Astrocyte (in vitro differentiated cells and primary cell): Measurements from ENCODE around the gene UBE2N. TPM values are rescaled to one million over a fixed set of nuclear protein-coding genes. Genes with fewer than 3 reads are reported as not detected.

Experiments
- DNase-seq: peaks from one replicate; pipeline ENCODE4 v3.0.0-alpha.2; 2010; ENCODE audit warnings: low read depth
- FAIRE-seq: peaks from 2 replicates; lab custom pipeline; 2011; peaks lifted over from hg19 to GRCh38; lab: Jason Lieb, UNC
- H2AFZ ChIP-seq: 2 replicates; pipeline ENCODE4 v1.6.0; 2012; ENCODE audit warnings: low read depth, low read length, inconsistent platforms
- H3K27ac ChIP-seq: 2 replicates; pipeline ENCODE4 v1.5.1; 2011; ENCODE audit warnings: low read depth, low read length, inconsistent platforms
- H3K27me3 ChIP-seq: 2 replicates; pipeline ENCODE4 v1.6.0; 2011; ENCODE audit warnings: low read length, inconsistent platforms; ENCODE audit not compliant: insufficient read depth
- H3K36me3 ChIP-seq: 2 replicates; pipeline ENCODE4 v1.5.1; 2011; ENCODE audit warnings: low read length, inconsistent platforms; ENCODE audit not compliant: insufficient read depth
- H3K4me1 ChIP-seq: 2 replicates; pipeline ENCODE4 v1.5.1; 2011; ENCODE audit warnings: low read length, inconsistent platforms; ENCODE audit not compliant: insufficient read depth
- H3K4me2 ChIP-seq: 2 replicates; pipeline ENCODE4 v1.6.0; 2012; ENCODE audit warnings: low read length, inconsistent platforms
- H3K4me3 ChIP-seq: 2 replicates; pipeline ENCODE4 v1.5.1; 2011; ENCODE audit warnings: low read depth, mild to moderate bottlenecking, low read length, inconsistent platforms; ENCODE audit not compliant: insufficient read depth
- H3K79me2 ChIP-seq: 2 replicates; pipeline ENCODE4 v1.6.0; 2012; ENCODE audit warnings: mild to moderate bottlenecking, low read length, inconsistent platforms; ENCODE audit not compliant: insufficient read depth
- H3K9ac ChIP-seq: 2 replicates; pipeline ENCODE4 v1.6.0; 2012; ENCODE audit warnings: mild to moderate bottlenecking, low read length, inconsistent platforms
- H3K9me3 ChIP-seq: 2 replicates; pipeline ENCODE4 v1.5.1; 2012; ENCODE audit warnings: low read depth, mild to moderate bottlenecking, low read length, inconsistent platforms; ENCODE audit not compliant: insufficient read depth
- H4K20me1 ChIP-seq: 2 replicates; pipeline ENCODE4 v1.6.0; 2012; ENCODE audit warnings: low read length, inconsistent platforms; ENCODE audit not compliant: insufficient read depth
- H3K27ac Mint-ChIP-seq: one replicate; pipeline ENCODE4 v1.8.0; 2021; ENCODE audit warnings: mild to moderate bottlenecking, mixed read lengths; ENCODE audit not compliant: unreplicated experiment
- H3K27me3 Mint-ChIP-seq: one replicate; pipeline ENCODE4 v1.8.0; 2021; ENCODE audit warnings: low read depth, mixed read lengths; ENCODE audit not compliant: unreplicated experiment
- H3K36me3 Mint-ChIP-seq: one replicate; pipeline ENCODE4 v1.8.0; 2021; ENCODE audit warnings: low read depth, mixed read lengths; ENCODE audit not compliant: unreplicated experiment
- H3K4me1 Mint-ChIP-seq: one replicate; pipeline ENCODE4 v1.8.0; 2021; ENCODE audit warnings: low read depth, mixed read lengths; ENCODE audit not compliant: unreplicated experiment
- H3K4me3 Mint-ChIP-seq: one replicate; pipeline ENCODE4 v1.8.0; 2021; ENCODE audit warnings: mild to moderate bottlenecking, moderate library complexity, mixed read lengths; ENCODE audit not compliant: unreplicated experiment
- H3K9me3 Mint-ChIP-seq: one replicate; pipeline ENCODE4 v1.8.0; 2021; ENCODE audit warnings: mild to moderate bottlenecking, mixed read lengths; ENCODE audit not compliant: unreplicated experiment
- CTCF ChIP-seq: IDR thresholded peaks from 2 replicates; pipeline ENCODE4 v1.5.1; 2011; ENCODE audit warnings: low read depth, mild to moderate bottlenecking, inconsistent platforms, low read length, moderate library complexity; ENCODE audit not compliant: insufficient read depth
- EZH2 ChIP-seq: IDR thresholded peaks from 2 replicates; pipeline ENCODE4 v1.6.1; 2012; ENCODE audit warnings: mild to moderate bottlenecking, low read length, inconsistent platforms; ENCODE audit not compliant: insufficient read depth
- total RNA-seq: library from RNA; stranded (reverse); gene quantifications from 2 replicates; pipeline ENCODE4 v1.2.1, GENCODE V29; 2021

UBE2N gene
- total RNA-seq, 1 donor from 2014 or later: 129 TPM

DNA sequence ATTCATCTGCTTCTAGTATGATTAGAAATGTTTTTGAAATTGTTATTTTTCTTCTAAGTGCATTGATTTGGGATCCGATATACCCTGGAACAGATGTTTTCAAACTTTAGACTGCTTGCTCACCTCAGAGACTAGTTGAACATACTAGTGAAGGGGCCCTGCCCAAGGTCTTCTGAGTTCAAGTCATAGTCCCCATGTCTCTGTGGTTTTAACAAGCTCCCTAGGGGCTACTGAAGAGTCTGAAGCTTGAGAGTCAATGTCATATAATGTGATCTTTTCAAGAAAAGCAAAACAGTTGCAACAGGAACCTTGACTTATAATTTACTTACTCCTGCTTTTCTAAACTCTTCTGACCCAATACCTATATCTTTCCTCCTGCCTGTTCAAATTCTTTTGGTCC lies 7.5 kb upstream of the UBE2N start:
- Histone ChIP-seq H3K27ac (no peak overlapping the region), H2AFZ (no peak overlapping the region), H3K79me2 (no peaks in the 10 kb centered on the region), H3K4me2 (no peak overlapping the region), H3K9ac (no peak overlapping the region), H3K9me3 (no peaks in the 10 kb centered on the region), H4K20me1 (no peaks in the 10 kb centered on the region), H3K36me3 (no peaks in the 10 kb centered on the region), H3K4me3 (no peak overlapping the region), H3K4me1 (peaks cover 4% of the 10 kb centered on the region), H3K27me3 (no peaks in the 10 kb centered on the region)
- FAIRE-seq (no peak), DNase-seq (no peak)
- no peaks in the 10 kb centered on the region for H3K36me3 Mint-ChIP-seq
- no peaks in the 10 kb centered on the region for H3K9me3 Mint-ChIP-seq
- no peak overlapping the region for H3K27ac Mint-ChIP-seq
- no peaks in the 10 kb centered on the region for H3K27me3 Mint-ChIP-seq
- peaks cover 13% of the 10 kb centered on the region for H3K4me1 Mint-ChIP-seq
- no peak overlapping the region for H3K4me3 Mint-ChIP-seq
- TF ChIP-seq CTCF (no peak), EZH2 (no peak)

GRCh38 chr12:93448796-93449195 lies 7.0 kb upstream of the UBE2N start:
- Histone ChIP-seq H4K20me1 (no peaks in the 10 kb centered on the region), H2AFZ (no peak overlapping the region), H3K9me3 (no peaks in the 10 kb centered on the region), H3K4me3 (no peak overlapping the region), H3K4me2 (no peak overlapping the region), H3K27me3 (no peaks in the 10 kb centered on the region), H3K36me3 (no peaks in the 10 kb centered on the region), H3K79me2 (no peaks in the 10 kb centered on the region), H3K9ac (no peak overlapping the region), H3K4me1 (peaks cover 2% of the 10 kb centered on the region), H3K27ac (no peak overlapping the region)
- H3K9me3 Mint-ChIP-seq: no peaks in the 10 kb centered on the region
- DNase-seq: no peak
- no peaks in the 10 kb centered on the region for H3K36me3 Mint-ChIP-seq
- H3K4me1 Mint-ChIP-seq: peaks cover 10% of the 10 kb centered on the region
- no peak for TF ChIP-seq CTCF
- no peak for TF ChIP-seq EZH2
- no peak for FAIRE-seq
- no peak overlapping the region for H3K4me3 Mint-ChIP-seq
- no peak overlapping the region for H3K27ac Mint-ChIP-seq
- H3K27me3 Mint-ChIP-seq: no peaks in the 10 kb centered on the region

- no peak for FAIRE-seq
- no peaks in the 10 kb centered on the region for H3K36me3 ChIP-seq
- TF ChIP-seq EZH2 (no peak), CTCF (no peak)
- H4K20me1 ChIP-seq: no peaks in the 10 kb centered on the region
- no peak overlapping the region for H3K27ac Mint-ChIP-seq
- no peaks in the 10 kb centered on the region for H3K27me3 Mint-ChIP-seq
- H3K4me1 Mint-ChIP-seq: peaks cover 12% of the 10 kb centered on the region
- no peaks in the 10 kb centered on the region for H3K79me2 ChIP-seq
- no peak overlapping the region for H2AFZ ChIP-seq
- no peaks in the 10 kb centered on the region for H3K27me3 ChIP-seq
- H3K4me3 ChIP-seq: no peak overlapping the region
- H3K27ac ChIP-seq: no peak overlapping the region
- peaks cover 4% of the 10 kb centered on the region for H3K4me1 ChIP-seq
- no peak overlapping the region for H3K9ac ChIP-seq
- H3K4me2 ChIP-seq: no peak overlapping the region
- DNase-seq: no peak
- H3K9me3 Mint-ChIP-seq: no peaks in the 10 kb centered on the region
- H3K9me3 ChIP-seq: no peaks in the 10 kb centered on the region
- H3K4me3 Mint-ChIP-seq: no peak overlapping the region
- no peaks in the 10 kb centered on the region for H3K36me3 Mint-ChIP-seq
These were observed 6.0 kb upstream of the UBE2N start for GRCh38 chr12:93447555-93448290.
